ENCODE data around the gene ANKRD60. TPM values are rescaled to one million over a fixed set of nuclear protein-coding genes. Genes with fewer than 3 reads are reported as not detected.

ANKRD60 gene
- total RNA-seq, 1 donor from 2014 or later: not detected

DNA sequence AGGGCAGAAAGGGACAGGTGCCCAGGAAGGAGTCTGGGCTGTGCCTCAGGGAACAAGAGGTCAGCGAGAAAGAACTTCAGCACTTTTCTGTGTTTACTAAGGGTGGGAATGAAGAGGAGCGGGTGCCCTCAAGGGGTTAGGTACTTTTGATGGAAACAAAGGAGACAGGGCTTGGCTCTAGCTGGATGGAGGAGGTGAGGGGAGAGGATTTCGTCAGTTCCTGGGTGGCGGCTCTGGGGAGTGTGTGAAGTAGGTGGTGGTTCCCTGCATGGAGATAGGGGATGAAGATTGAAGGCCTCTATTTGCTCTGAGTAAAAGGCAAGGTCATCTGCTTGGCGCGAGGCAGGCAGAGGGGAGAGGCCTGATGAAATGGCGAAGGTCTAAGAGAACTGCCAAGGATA lies 40.0 kb upstream of the ANKRD60 start:
- DNase-seq (ENCODE audit: low read depth): no peak
- no peak overlapping the region for H3K4me3 ChIP-seq (ENCODE audit: low read depth, low read length)
- no peak for TF ChIP-seq CTCF (conservative IDR thresholded peaks at IDR 0.05; ENCODE audit: low read depth, low read length)

DNA sequence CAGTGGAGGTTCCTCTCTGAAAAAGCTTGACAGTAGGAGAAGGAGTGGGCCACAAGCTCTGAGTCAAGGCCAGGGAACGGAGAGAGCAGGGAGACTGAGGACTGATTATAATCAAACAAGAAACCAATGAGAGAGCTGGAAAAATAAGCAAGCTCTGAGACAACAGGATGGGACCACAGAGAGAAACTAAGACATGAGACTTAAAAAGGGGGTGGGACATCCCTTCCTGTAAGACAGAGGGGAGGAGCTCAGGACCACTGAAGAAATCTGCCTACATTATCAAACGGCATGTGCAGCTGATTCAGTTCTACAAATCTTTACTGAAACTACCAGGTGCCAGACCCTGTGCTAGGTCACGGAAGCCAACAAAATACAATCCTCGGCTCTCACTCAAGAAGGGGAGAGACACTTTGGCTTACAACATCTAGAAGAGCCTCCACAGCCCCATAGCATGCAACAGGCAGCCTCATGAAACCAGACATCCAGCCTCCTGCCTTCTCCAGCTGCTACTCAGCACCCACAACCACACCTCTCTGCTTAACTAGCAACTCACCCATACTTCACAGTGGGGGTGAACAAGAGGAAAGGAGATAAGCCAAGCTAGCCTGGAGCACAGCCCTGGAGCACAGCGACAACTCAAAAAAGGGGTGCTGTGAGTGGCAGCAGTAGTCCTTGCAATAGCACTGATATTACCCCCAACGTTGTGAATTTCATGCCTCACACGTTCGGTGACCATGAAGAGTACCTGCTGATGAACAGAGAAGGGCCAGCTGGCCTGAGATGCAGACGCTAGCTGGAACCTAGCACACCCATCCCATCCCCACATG lies 39.1 kb upstream of the ANKRD60 start:
- DNase-seq (ENCODE audit: low read depth): no peak
- no peak for TF ChIP-seq CTCF (conservative IDR thresholded peaks at IDR 0.05; ENCODE audit: low read depth, low read length)
- H3K4me3 ChIP-seq (ENCODE audit: low read depth, low read length): no peak overlapping the region

DNA sequence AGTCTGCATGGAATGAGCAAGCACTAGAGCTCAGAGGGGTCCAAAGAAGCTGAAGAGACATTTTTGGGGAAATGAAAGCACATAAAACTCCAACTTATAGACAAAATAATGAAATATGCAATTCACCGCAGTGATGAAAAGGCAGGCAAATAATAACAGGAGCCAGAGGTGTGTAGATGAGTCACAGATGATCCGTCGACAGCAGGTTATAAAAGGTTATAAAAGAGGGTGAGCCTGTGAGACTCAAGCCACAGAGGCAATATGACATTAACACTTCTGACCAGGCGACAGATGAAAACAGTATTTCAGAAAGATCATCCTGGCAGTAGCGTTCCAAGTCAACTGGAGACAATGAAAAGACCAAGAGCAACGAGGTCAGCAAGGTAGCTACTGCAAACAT lies 35.8 kb upstream of the ANKRD60 start:
- no peak for TF ChIP-seq CTCF (conservative IDR thresholded peaks at IDR 0.05; ENCODE audit: low read depth, low read length)
- no peak for DNase-seq (ENCODE audit: low read depth)
- H3K4me3 ChIP-seq (ENCODE audit: low read depth, low read length): no peak overlapping the region

GRCh38 chr20:58261660-58262059 lies 33.2 kb upstream of the ANKRD60 start:
- no peak for TF ChIP-seq CTCF (conservative IDR thresholded peaks at IDR 0.05; ENCODE audit: low read depth, low read length)
- DNase-seq (ENCODE audit: low read depth): no peak
- no peak overlapping the region for H3K4me3 ChIP-seq (ENCODE audit: low read depth, low read length)

DNA sequence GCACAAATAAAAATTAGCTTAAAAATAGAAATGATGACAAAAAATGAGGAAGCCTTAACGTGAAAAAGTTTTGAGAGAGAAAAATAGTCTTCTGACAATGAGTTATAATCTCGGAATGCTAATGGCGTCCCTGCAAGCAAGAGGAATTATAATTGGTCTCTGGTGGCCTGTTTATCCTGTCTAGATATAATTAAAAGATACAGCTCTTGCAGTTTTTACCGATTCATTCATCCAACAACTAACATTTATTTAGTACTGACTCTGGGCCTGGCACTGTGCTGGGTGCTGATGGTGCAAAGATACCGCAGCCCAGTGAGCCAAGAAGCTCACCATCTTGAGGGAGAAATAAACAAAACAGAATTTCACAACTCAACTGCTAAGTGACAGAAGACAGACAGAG lies 31.6 kb upstream of the ANKRD60 start:
- DNase-seq (ENCODE audit: low read depth): no peak
- no peak for TF ChIP-seq CTCF (conservative IDR thresholded peaks at IDR 0.05; ENCODE audit: low read depth, low read length)

GRCh38 chr20:58256842-58257241 lies 28.4 kb upstream of the ANKRD60 start:
- DNase-seq (ENCODE audit: low read depth): no peak
- no peak for TF ChIP-seq CTCF (conservative IDR thresholded peaks at IDR 0.05; ENCODE audit: low read depth, low read length)
- no peak overlapping the region for H3K4me3 ChIP-seq (ENCODE audit: low read depth, low read length)

More for the DNA sequence above, 31.6 kb upstream of the ANKRD60 start:
- H3K4me3 ChIP-seq (ENCODE audit: low read depth, low read length): no peak overlapping the region

DNA sequence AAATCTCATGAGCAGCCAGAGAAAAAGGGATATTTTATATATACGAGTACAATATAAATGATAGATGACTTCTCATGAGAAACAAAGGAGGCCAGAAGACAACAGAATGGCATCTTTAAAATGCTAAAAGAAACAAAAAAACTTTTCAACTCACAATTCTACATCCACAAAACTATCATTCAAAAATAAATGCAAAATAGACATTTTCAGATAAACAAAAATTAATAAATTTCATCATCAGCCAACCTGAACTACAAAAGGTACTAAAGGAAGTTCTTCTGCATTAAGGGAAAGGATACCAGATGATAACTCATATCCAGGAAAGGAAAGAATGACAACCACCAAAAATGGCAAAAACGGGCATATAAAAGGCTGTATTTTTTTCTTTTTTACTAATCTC lies 27.9 kb upstream of the ANKRD60 start:
- no peak for TF ChIP-seq CTCF (conservative IDR thresholded peaks at IDR 0.05; ENCODE audit: low read depth, low read length)
- no peak for DNase-seq (ENCODE audit: low read depth)
- no peak overlapping the region for H3K4me3 ChIP-seq (ENCODE audit: low read depth, low read length)

Measured in epithelial cell of proximal tubule (primary cell).